ENCODE measurements around the gene ANKS1B.

Gene ANKS1B

DNA sequence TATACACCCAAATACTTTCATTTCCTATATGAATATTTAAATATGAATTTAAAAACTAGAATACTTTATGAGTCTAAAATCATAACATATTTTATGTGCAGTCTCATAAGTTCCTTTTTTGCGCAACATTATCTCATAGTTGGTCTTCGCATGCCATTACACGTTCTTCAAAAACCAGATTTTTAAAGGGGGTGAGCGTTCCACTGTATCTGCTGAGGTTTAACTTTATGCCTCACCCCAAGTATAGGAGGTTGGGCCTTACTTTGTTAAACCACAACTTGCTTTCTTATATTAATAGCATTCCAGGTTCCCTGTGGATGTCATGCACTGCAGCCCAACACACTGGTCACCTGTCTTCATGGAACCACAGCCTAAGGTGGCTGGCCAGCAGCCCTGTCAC lies 1221.1 kb downstream of the ANKS1B start:
- H3K4me1 ChIP-seq (ENCODE audit: control insufficient read depth, insufficient read depth, low read length) = no peaks in the 10 kb centered on the region
- no peak overlapping the region for H3K4me3 ChIP-seq (ENCODE audit: low read depth, low read length)
- H3K36me3 ChIP-seq (ENCODE audit: control insufficient read depth in 2 of 2, insufficient read depth in 1 of 2, low read length in 2 of 2) = no peaks in the 10 kb centered on the region
- no peak for TF ChIP-seq ZNF555 (tag by site-specific recombination; conservative IDR thresholded peaks at IDR 0.05)
- TF ChIP-seq ZNF473 (tag by site-specific recombination; IDR thresholded peaks at IDR 0.05) = no peak
- TF ChIP-seq ZNF785 (tag by site-specific recombination; IDR thresholded peaks at IDR 0.05) = no peak
- TF ChIP-seq, protein P1, sequence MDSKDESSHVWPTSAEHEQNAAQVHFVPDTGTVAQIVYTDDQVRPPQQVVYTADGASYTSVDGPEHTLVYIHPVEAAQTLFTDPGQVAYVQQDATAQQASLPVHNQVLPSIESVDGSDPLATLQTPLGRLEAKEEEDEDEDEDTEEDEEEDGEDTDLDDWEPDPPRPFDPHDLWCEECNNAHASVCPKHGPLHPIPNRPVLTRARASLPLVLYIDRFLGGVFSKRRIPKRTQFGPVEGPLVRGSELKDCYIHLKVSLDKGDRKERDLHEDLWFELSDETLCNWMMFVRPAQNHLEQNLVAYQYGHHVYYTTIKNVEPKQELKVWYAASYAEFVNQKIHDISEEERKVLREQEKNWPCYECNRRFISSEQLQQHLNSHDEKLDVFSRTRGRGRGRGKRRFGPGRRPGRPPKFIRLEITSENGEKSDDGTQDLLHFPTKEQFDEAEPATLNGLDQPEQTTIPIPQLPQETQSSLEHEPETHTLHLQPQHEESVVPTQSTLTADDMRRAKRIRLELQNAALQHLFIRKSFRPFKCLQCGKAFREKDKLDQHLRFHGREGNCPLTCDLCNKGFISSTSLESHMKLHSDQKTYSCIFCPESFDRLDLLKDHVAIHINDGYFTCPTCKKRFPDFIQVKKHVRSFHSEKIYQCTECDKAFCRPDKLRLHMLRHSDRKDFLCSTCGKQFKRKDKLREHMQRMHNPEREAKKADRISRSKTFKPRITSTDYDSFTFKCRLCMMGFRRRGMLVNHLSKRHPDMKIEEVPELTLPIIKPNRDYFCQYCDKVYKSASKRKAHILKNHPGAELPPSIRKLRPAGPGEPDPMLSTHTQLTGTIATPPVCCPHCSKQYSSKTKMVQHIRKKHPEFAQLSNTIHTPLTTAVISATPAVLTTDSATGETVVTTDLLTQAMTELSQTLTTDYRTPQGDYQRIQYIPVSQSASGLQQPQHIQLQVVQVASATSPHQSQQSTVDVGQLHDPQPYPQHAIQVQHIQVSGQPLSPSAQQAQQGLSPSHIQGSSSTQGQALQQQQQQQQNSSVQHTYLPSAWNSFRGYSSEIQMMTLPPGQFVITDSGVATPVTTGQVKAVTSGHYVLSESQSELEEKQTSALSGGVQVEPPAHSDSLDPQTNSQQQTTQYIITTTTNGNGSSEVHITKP (tag by site-specific recombination; IDR thresholded peaks at IDR 0.05) = no peak
- no peak for TF ChIP-seq ZNF146 (tag by site-specific recombination; IDR thresholded peaks at IDR 0.05)
- no peak for TF ChIP-seq ZNF561 (tag by site-specific recombination; IDR thresholded peaks at IDR 0.05; ENCODE audit: borderline replicate concordance)
- TF ChIP-seq, protein P2, sequence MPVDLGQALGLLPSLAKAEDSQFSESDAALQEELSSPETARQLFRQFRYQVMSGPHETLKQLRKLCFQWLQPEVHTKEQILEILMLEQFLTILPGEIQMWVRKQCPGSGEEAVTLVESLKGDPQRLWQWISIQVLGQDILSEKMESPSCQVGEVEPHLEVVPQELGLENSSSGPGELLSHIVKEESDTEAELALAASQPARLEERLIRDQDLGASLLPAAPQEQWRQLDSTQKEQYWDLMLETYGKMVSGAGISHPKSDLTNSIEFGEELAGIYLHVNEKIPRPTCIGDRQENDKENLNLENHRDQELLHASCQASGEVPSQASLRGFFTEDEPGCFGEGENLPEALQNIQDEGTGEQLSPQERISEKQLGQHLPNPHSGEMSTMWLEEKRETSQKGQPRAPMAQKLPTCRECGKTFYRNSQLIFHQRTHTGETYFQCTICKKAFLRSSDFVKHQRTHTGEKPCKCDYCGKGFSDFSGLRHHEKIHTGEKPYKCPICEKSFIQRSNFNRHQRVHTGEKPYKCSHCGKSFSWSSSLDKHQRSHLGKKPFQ (tag by site-specific recombination; IDR thresholded peaks at IDR 0.05) = no peak
- TF ChIP-seq ZNF433 (tag by site-specific recombination; IDR thresholded peaks at IDR 0.05; ENCODE audit: low read depth) = no peak
- no peak for TF ChIP-seq ZSCAN16 (tag by site-specific recombination; IDR thresholded peaks at IDR 0.05)
- TF ChIP-seq, protein P3, sequence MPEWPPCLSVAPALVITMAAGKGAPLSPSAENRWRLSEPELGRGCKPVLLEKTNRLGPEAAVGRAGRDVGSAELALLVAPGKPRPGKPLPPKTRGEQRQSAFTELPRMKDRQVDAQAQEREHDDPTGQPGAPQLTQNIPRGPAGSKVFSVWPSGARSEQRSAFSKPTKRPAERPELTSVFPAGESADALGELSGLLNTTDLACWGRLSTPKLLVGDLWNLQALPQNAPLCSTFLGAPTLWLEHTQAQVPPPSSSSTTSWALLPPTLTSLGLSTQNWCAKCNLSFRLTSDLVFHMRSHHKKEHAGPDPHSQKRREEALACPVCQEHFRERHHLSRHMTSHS (tag by site-specific recombination; IDR thresholded peaks at IDR 0.05) = no peak
- TF ChIP-seq, protein P4, sequence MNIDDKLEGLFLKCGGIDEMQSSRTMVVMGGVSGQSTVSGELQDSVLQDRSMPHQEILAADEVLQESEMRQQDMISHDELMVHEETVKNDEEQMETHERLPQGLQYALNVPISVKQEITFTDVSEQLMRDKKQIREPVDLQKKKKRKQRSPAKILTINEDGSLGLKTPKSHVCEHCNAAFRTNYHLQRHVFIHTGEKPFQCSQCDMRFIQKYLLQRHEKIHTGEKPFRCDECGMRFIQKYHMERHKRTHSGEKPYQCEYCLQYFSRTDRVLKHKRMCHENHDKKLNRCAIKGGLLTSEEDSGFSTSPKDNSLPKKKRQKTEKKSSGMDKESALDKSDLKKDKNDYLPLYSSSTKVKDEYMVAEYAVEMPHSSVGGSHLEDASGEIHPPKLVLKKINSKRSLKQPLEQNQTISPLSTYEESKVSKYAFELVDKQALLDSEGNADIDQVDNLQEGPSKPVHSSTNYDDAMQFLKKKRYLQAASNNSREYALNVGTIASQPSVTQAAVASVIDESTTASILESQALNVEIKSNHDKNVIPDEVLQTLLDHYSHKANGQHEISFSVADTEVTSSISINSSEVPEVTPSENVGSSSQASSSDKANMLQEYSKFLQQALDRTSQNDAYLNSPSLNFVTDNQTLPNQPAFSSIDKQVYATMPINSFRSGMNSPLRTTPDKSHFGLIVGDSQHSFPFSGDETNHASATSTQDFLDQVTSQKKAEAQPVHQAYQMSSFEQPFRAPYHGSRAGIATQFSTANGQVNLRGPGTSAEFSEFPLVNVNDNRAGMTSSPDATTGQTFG (tag by site-specific recombination; IDR thresholded peaks at IDR 0.05; ENCODE audit: borderline replicate concordance) = no peak
- TF ChIP-seq, protein P5, sequence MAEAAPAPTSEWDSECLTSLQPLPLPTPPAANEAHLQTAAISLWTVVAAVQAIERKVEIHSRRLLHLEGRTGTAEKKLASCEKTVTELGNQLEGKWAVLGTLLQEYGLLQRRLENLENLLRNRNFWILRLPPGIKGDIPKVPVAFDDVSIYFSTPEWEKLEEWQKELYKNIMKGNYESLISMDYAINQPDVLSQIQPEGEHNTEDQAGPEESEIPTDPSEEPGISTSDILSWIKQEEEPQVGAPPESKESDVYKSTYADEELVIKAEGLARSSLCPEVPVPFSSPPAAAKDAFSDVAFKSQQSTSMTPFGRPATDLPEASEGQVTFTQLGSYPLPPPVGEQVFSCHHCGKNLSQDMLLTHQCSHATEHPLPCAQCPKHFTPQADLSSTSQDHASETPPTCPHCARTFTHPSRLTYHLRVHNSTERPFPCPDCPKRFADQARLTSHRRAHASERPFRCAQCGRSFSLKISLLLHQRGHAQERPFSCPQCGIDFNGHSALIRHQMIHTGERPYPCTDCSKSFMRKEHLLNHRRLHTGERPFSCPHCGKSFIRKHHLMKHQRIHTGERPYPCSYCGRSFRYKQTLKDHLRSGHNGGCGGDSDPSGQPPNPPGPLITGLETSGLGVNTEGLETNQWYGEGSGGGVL (tag by site-specific recombination; IDR thresholded peaks at IDR 0.05) = no peak
- TF ChIP-seq EGR2 (tag by site-specific recombination; IDR thresholded peaks at IDR 0.05; ENCODE audit: low read depth) = no peak
- no peak for TF ChIP-seq GLIS2 (tag by site-specific recombination; IDR thresholded peaks at IDR 0.05)
- TF ChIP-seq OSR2 (tag by site-specific recombination; IDR thresholded peaks at IDR 0.05) = no peak
- no peak for TF ChIP-seq ZNF157 (tag by site-specific recombination; IDR thresholded peaks at IDR 0.05)
- CTCF ChIA-PET = no interaction called here
- no peaks in the 10 kb centered on the region for H3K9me3 ChIP-seq (ENCODE audit: control insufficient read depth, insufficient read depth, low read depth, low read length)
- no peak overlapping the region for H3K27ac ChIP-seq (ENCODE audit: extremely low read depth, low read depth, low read length)
- POLR2A ChIA-PET = no interaction called here

Data from HEK293 (cell line).